VCaP (cell line): ENCODE measurements around the gene RAB37.

Experiments used
- H3K27ac ChIP-seq: fragments of 450-650 bp; 2 replicates; pipeline ENCODE4 v1.5.1; 2017
- CTCF ChIP-seq: fragments of 450-650 bp; conservative IDR thresholded peaks from 2 replicates; pipeline ENCODE4 v1.5.1; 2017; ENCODE audit warnings: mild to moderate bottlenecking, moderate library complexity

RAB37 gene

GRCh38 chr17:74728033-74728701 is 8.9 kb upstream of the RAB37 start:
- no peak overlapping the region for H3K27ac ChIP-seq
- no peak for TF ChIP-seq CTCF

GRCh38 chr17:74728702-74729075 is 8.4 kb upstream of the RAB37 start:
- H3K27ac ChIP-seq: no peak overlapping the region
- no peak for TF ChIP-seq CTCF

GRCh38 chr17:74729368-74729767 is 7.7 kb upstream of the RAB37 start:
- no peak overlapping the region for H3K27ac ChIP-seq
- no peak for TF ChIP-seq CTCF

- no peak overlapping the region for H3K27ac ChIP-seq
- TF ChIP-seq CTCF: no peak
Measured at GRCh38 chr17:74729866-74730265, 7.2 kb upstream of the RAB37 start.

- H3K27ac ChIP-seq: no peak overlapping the region
- TF ChIP-seq CTCF: no peak
Measured at GRCh38 chr17:74730491-74731346, 6.3 kb upstream of the RAB37 start.

- TF ChIP-seq CTCF: no peak
- H3K27ac ChIP-seq: no peak overlapping the region
Measured at GRCh38 chr17:74731347-74731605, 5.8 kb upstream of the RAB37 start.

- TF ChIP-seq CTCF: no peak
Measured at GRCh38 chr17:74732042-74732867, 4.8 kb upstream of the RAB37 start.

More at GRCh38 chr17:74732042-74732867, 4.8 kb upstream of the RAB37 start:
- H3K27ac ChIP-seq: no peak overlapping the region
